ENCODE measurements around the gene PEPD. TPM values are rescaled to one million over a fixed set of nuclear protein-coding genes. Genes with fewer than 3 reads are reported as not detected.

PEPD gene
- total RNA-seq, 1 experiment from 2014 or later = 40.5 TPM

- Histone ChIP-seq H3K9me3 (ENCODE audit: control insufficient read depth in 1 of 2, insufficient read depth in 1 of 2, low read depth in 1 of 2, low read length in 2 of 2) (no peaks in the 10 kb centered on the region), H4K20me1 (ENCODE audit: insufficient read depth) (no peaks in the 10 kb centered on the region), H3K4me2 (ENCODE audit: low read length) (no peak overlapping the region), H3K4me1 (ENCODE audit: control insufficient read depth in 1 of 2, insufficient read depth in 2 of 2, low read length in 2 of 2) (no peaks in the 10 kb centered on the region), H3K36me3 (ENCODE audit: control insufficient read depth in 1 of 2, insufficient read depth in 2 of 2, low read length in 2 of 2) (no peaks in the 10 kb centered on the region), H3K9me2 (ENCODE audit: insufficient read depth) (no peaks in the 10 kb centered on the region), H2AFZ (ENCODE audit: low read depth, low read length, poor library complexity, severe bottlenecking) (no peak overlapping the region), H3K79me2 (ENCODE audit: insufficient read depth, low read length) (0 out of 2 replicates have a peak, but pooled peaks cover 3% of the 10 kb centered on the region), H3K9ac (ENCODE audit: low read length) (no peak overlapping the region), H3K27ac (ENCODE audit: low read depth, low read length) (no peak overlapping the region), H3K27me3 (ENCODE audit: insufficient read depth, low read length) (no peaks in the 10 kb centered on the region), H3K4me3 (replicated peaks in 1 of 2; ENCODE audit: low read depth in 1 of 2, low read length in 2 of 2) (no peak overlapping the region)
- TF ChIP-seq FOSL1 (IDR thresholded peaks at IDR 0.05; ENCODE audit: low read depth) (no peak), CTCF (IDR thresholded peaks at IDR 0.05 in 2 of 3, conservative IDR thresholded peaks at IDR 0.05 in 1 of 3; ENCODE audit: borderline replicate concordance in 1 of 3, insufficient read depth in 1 of 3, low read depth in 2 of 3, low read length in 2 of 3) (no peak), ZBTB33 (IDR thresholded peaks at IDR 0.05; ENCODE audit: extremely low read depth, insufficient replicate concordance, low read length) (no peak), POLR2AphosphoS5 (IDR thresholded peaks at IDR 0.05; ENCODE audit: low read depth, low read length) (no peak)
- BruUV-seq (replicated peaks) = no TSS peak
- ChIA-PET RAD21 (ENCODE audit: low non-redundant PET in 1 of 2, low total read pairs in 2 of 2, uncharacterized antibody in 2 of 2, unreplicated experiment in 2 of 2) (no interaction called here), POLR2A (no interaction called here), CTCF (no interaction called here)
- intact Hi-C loops (cut with micrococcal nuclease) = no loop called here
- ATAC-seq (no peak), DNase-seq (ENCODE audit: low read depth, low spot score) (no peak)
Measured at GRCh38 chr19:33513424-33513823, 8.2 kb downstream of the PEPD start.

All from HCT116 (cell line).